A549 (cell line): ENCODE measurements around the gene DPEP2NB.
"Not testable (repeated sequence)": the region's sequence is repeated elsewhere in the genome, so short reads cannot be mapped to it uniquely, and the experiment has no call there.

Source experiments
- CTCF ChIP-seq: fragments of >200 bp; sonication (Bioruptor Twin); formaldehyde crosslinking; IDR thresholded peaks from 3 replicates; pipeline ENCODE4 v1.5.1; 2016
- ELK1 ChIP-seq: fragments of 150-350 bp; IDR thresholded peaks from 2 replicates; pipeline ENCODE4 v1.6.1; 2014; ENCODE audit warnings: low read depth, mild to moderate bottlenecking, low read length

DNA sequence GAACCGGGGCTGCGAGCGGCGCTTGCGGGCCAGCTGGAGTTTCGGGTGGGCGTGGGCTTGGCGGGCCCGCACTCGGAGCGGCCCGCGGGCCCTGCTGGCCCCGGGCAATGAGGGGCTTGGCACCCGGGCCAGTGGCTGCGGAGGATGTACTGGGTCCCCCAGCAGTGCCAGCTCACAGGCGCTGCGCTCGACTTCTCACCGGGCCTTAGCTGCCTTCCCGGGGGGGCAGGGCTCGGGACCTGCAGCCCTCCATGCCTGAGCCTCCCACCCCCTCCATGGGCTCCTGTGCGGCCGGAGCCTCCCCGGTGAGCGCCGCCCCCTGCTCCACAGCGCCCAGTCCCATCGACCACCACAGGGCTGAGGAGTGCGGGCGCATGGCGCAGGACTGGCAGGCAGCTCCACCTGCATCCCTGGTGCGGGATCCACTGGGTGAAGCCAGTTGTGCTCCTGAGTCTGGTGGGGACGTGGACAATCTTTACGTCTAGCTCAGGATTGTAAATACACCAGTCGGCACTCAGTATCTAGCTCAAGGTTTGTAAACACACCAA, 17.4 kb downstream of the DPEP2NB start:
- not testable (repeated sequence) for TF ChIP-seq CTCF, ELK1
